Measurements from ENCODE around the gene RPL9.

Gene RPL9

GRCh38 chr4:39456946-39457763, 1.6 kb downstream of the RPL9 start:
- peaks cover 58% of the 10 kb centered on the region for H3K36me3 ChIP-seq (replicated peaks)
- H3K4me3 ChIP-seq (ENCODE audit: low read depth, low read length), result peak overlapping the region; percentile 98
- in situ Hi-C loops (cut with HindIII; ENCODE audit: low pct_ligation_motif_present, low sequenced_read_pairs), result no loop called here

GRCh38 chr4:39455486-39455885, 3.2 kb downstream of the RPL9 start:
- H3K27me3 ChIP-seq (replicated peaks), result no peaks in the 10 kb centered on the region
- in situ Hi-C loops (cut with HindIII; ENCODE audit: low pct_ligation_motif_present, low sequenced_read_pairs), result no loop called here

More at GRCh38 chr4:39456946-39457763, 1.6 kb downstream of the RPL9 start:
- Histone ChIP-seq H3K27me3 (replicated peaks) (no peaks in the 10 kb centered on the region), H3K27ac (no peak overlapping the region)
- DNase-seq, result no peak
- no peak for TF ChIP-seq CTCF (IDR thresholded peaks at IDR 0.05; ENCODE audit: low read depth, low read length, missing control alignments)

GRCh38 chr4:39453738-39454137, 5.0 kb downstream of the RPL9 start:
- in situ Hi-C loops (cut with HindIII; ENCODE audit: low pct_ligation_motif_present, low sequenced_read_pairs), result no loop called here
- no peak for TF ChIP-seq CTCF (IDR thresholded peaks at IDR 0.05; ENCODE audit: low read depth, low read length, missing control alignments)
- no peaks in the 10 kb centered on the region for H3K27me3 ChIP-seq (replicated peaks)
- H3K4me3 ChIP-seq (ENCODE audit: low read depth, low read length), result no peak overlapping the region
- no peak for DNase-seq
- no peak overlapping the region for H3K27ac ChIP-seq
- H3K36me3 ChIP-seq (replicated peaks), result peaks cover 75% of the 10 kb centered on the region

More at GRCh38 chr4:39455486-39455885, 3.2 kb downstream of the RPL9 start:
- no peak for TF ChIP-seq CTCF (IDR thresholded peaks at IDR 0.05; ENCODE audit: low read depth, low read length, missing control alignments)
- DNase-seq, result no peak
- Histone ChIP-seq H3K27ac (no peak overlapping the region), H3K4me3 (ENCODE audit: low read depth, low read length) (no peak overlapping the region), H3K36me3 (replicated peaks) (peaks cover 73% of the 10 kb centered on the region)

GRCh38 chr4:39452860-39453587, 5.7 kb downstream of the RPL9 start:
- Histone ChIP-seq H3K36me3 (replicated peaks) (peaks cover 73% of the 10 kb centered on the region), H3K27ac (no peak overlapping the region), H3K27me3 (replicated peaks) (no peaks in the 10 kb centered on the region), H3K4me3 (ENCODE audit: low read depth, low read length) (no peak overlapping the region)
- in situ Hi-C loops (cut with HindIII; ENCODE audit: low pct_ligation_motif_present, low sequenced_read_pairs), result no loop called here
- no peak for TF ChIP-seq CTCF (IDR thresholded peaks at IDR 0.05; ENCODE audit: low read depth, low read length, missing control alignments)
- no peak for DNase-seq

GRCh38 chr4:39452153-39452859, 6.4 kb downstream of the RPL9 start:
- no peak for TF ChIP-seq CTCF (IDR thresholded peaks at IDR 0.05; ENCODE audit: low read depth, low read length, missing control alignments)
- H3K27me3 ChIP-seq (replicated peaks), result no peaks in the 10 kb centered on the region
- H3K36me3 ChIP-seq (replicated peaks), result peaks cover 66% of the 10 kb centered on the region
- no peak overlapping the region for H3K27ac ChIP-seq
- in situ Hi-C loops (cut with HindIII; ENCODE audit: low pct_ligation_motif_present, low sequenced_read_pairs), result no loop called here
- no peak for DNase-seq
- H3K4me3 ChIP-seq (ENCODE audit: low read depth, low read length), result no peak overlapping the region
